ENCODE measurements around the gene PIK3C2G.

The PIK3C2G gene

GRCh38 chr12:18261273-18261672 is at the start of gene PIK3C2G:
PIK3C2G (plus strand) TSS chr12:18261518; CDS start chr12:18282082, 20,564 bp downstream.
- H3K4me1 ChIP-seq (ENCODE audit: insufficient read depth, poor library complexity, severe bottlenecking), result peaks cover 17% of the 10 kb centered on the region
- no peaks in the 10 kb centered on the region for H3K27me3 ChIP-seq (ENCODE audit: insufficient read depth, poor library complexity, severe bottlenecking)
- TF ChIP-seq CTCF (IDR thresholded peaks at IDR 0.05; ENCODE audit: poor library complexity, severe bottlenecking), result no peak
- no peak within 1 kb of the TSS for H3K27ac ChIP-seq (ENCODE audit: poor library complexity, severe bottlenecking)
- no peak for ATAC-seq (ENCODE audit: low read depth)
- no peak for DNase-seq (ENCODE audit: low spot score)
- no peaks in the 10 kb centered on the region for H3K36me3 ChIP-seq (ENCODE audit: low read depth)
- H3K9me3 ChIP-seq (ENCODE audit: severe bottlenecking), result no peaks in the 10 kb centered on the region
- no peak within 1 kb of the TSS for H3K4me3 ChIP-seq (ENCODE audit: severe bottlenecking)

GRCh38 chr12:18217966-18218365 is 43.4 kb upstream of the PIK3C2G start:
- no peak for DNase-seq (ENCODE audit: low spot score)
- H3K4me3 ChIP-seq (ENCODE audit: severe bottlenecking), result no peak overlapping the region
- no peak for TF ChIP-seq CTCF (IDR thresholded peaks at IDR 0.05; ENCODE audit: poor library complexity, severe bottlenecking)
- H3K4me1 ChIP-seq (ENCODE audit: insufficient read depth, poor library complexity, severe bottlenecking), result no peaks in the 10 kb centered on the region
- no peaks in the 10 kb centered on the region for H3K27me3 ChIP-seq (ENCODE audit: insufficient read depth, poor library complexity, severe bottlenecking)
- H3K9me3 ChIP-seq (ENCODE audit: severe bottlenecking), result no peaks in the 10 kb centered on the region
- no peak overlapping the region for H3K27ac ChIP-seq (ENCODE audit: poor library complexity, severe bottlenecking)
- H3K36me3 ChIP-seq (ENCODE audit: low read depth), result no peaks in the 10 kb centered on the region
- ATAC-seq (ENCODE audit: low read depth), result no peak

- Histone ChIP-seq H3K27me3 (ENCODE audit: insufficient read depth, poor library complexity, severe bottlenecking) (no peaks in the 10 kb centered on the region), H3K27ac (ENCODE audit: poor library complexity, severe bottlenecking) (no peak overlapping the region), H3K4me1 (ENCODE audit: insufficient read depth, poor library complexity, severe bottlenecking) (no peaks in the 10 kb centered on the region), H3K9me3 (ENCODE audit: severe bottlenecking) (no peaks in the 10 kb centered on the region), H3K36me3 (ENCODE audit: low read depth) (no peaks in the 10 kb centered on the region), H3K4me3 (ENCODE audit: severe bottlenecking) (no peak overlapping the region)
- no peak for ATAC-seq (ENCODE audit: low read depth)
- no peak for TF ChIP-seq CTCF (IDR thresholded peaks at IDR 0.05; ENCODE audit: poor library complexity, severe bottlenecking)
- DNase-seq (ENCODE audit: low spot score), result no peak
Measured at GRCh38 chr12:18221726-18222125, 39.6 kb upstream of the PIK3C2G start.

- no peaks in the 10 kb centered on the region for H3K4me1 ChIP-seq (ENCODE audit: insufficient read depth, poor library complexity, severe bottlenecking)
- ATAC-seq (ENCODE audit: low read depth), result no peak
- no peak overlapping the region for H3K4me3 ChIP-seq (ENCODE audit: severe bottlenecking)
- no peaks in the 10 kb centered on the region for H3K9me3 ChIP-seq (ENCODE audit: severe bottlenecking)
- DNase-seq (ENCODE audit: low spot score), result no peak
- TF ChIP-seq CTCF (IDR thresholded peaks at IDR 0.05; ENCODE audit: poor library complexity, severe bottlenecking), result no peak
- no peaks in the 10 kb centered on the region for H3K27me3 ChIP-seq (ENCODE audit: insufficient read depth, poor library complexity, severe bottlenecking)
- no peaks in the 10 kb centered on the region for H3K36me3 ChIP-seq (ENCODE audit: low read depth)
- H3K27ac ChIP-seq (ENCODE audit: poor library complexity, severe bottlenecking), result no peak overlapping the region
Measured at GRCh38 chr12:18222699-18223098, 38.6 kb upstream of the PIK3C2G start.

- Histone ChIP-seq H3K27ac (ENCODE audit: poor library complexity, severe bottlenecking) (no peak overlapping the region), H3K4me1 (ENCODE audit: insufficient read depth, poor library complexity, severe bottlenecking) (no peaks in the 10 kb centered on the region), H3K36me3 (ENCODE audit: low read depth) (no peaks in the 10 kb centered on the region), H3K4me3 (ENCODE audit: severe bottlenecking) (no peak overlapping the region), H3K9me3 (ENCODE audit: severe bottlenecking) (no peaks in the 10 kb centered on the region), H3K27me3 (ENCODE audit: insufficient read depth, poor library complexity, severe bottlenecking) (no peaks in the 10 kb centered on the region)
- DNase-seq (ENCODE audit: low spot score) (no peak), ATAC-seq (ENCODE audit: low read depth) (no peak)
- TF ChIP-seq CTCF (IDR thresholded peaks at IDR 0.05; ENCODE audit: poor library complexity, severe bottlenecking), result peak; percentile 37
Measured at GRCh38 chr12:18224745-18225144, 36.6 kb upstream of the PIK3C2G start.
